ENCODE measurements around the gene KRT79. TPM values are rescaled to one million over a fixed set of nuclear protein-coding genes. Genes with fewer than 3 reads are reported as not detected.

Gene KRT79
- total and polyA plus RNA-seq, 8 donors: 0.09 TPM; not detected in 7

DNA sequence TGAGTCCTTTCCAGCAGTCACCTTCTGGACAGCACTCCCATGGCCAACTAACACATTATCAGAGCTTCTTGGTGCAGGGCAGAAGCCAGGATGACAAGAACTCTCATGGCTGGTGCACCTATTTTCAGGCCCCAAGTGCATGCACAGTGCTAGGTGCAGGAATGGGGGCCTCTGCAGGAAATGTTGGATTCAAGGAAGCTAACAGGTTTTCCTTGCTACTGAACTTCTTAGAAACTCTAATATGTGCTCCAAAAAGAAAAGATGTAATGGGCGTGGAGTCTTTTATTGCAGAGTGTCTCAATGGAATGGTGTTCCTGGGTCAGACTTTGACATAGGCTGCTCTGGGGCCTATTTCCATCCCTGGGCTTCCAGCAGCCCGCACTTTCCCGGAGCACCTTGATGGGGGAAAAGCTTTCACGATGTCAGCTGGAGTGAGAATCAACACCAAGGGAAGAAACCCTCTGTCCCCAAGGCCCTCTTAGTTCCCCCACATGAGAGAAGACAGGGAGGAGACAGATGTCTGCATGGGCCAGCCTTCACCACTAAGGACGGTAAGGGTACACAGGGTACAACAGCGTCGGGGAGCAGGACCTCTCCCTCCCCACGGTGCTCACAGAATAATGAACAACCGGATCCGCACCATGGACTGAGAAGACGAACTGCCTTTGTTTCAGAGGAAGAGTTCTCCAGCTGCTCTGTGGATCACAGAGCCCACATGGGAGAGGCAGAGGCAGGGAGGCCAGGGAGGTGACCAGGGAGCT lies 45.1 kb downstream of the KRT79 start:
- DNase-seq (no peak), ATAC-seq (no peak), FAIRE-seq (no peak)
- Histone ChIP-seq H3K36me3 (no peaks in the 10 kb centered on the region), H3K27ac (no peak overlapping the region), H3K27me3 (no peaks in the 10 kb centered on the region), H3K9me3 (no peaks in the 10 kb centered on the region), H3K4me3 (no peak overlapping the region), H3K4me1 (no peaks in the 10 kb centered on the region)
- intact Hi-C loops (cut with DNase I): no loop called here
- TF ChIP-seq, protein P1, sequence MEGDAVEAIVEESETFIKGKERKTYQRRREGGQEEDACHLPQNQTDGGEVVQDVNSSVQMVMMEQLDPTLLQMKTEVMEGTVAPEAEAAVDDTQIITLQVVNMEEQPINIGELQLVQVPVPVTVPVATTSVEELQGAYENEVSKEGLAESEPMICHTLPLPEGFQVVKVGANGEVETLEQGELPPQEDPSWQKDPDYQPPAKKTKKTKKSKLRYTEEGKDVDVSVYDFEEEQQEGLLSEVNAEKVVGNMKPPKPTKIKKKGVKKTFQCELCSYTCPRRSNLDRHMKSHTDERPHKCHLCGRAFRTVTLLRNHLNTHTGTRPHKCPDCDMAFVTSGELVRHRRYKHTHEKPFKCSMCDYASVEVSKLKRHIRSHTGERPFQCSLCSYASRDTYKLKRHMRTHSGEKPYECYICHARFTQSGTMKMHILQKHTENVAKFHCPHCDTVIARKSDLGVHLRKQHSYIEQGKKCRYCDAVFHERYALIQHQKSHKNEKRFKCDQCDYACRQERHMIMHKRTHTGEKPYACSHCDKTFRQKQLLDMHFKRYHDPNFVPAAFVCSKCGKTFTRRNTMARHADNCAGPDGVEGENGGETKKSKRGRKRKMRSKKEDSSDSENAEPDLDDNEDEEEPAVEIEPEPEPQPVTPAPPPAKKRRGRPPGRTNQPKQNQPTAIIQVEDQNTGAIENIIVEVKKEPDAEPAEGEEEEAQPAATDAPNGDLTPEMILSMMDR (IDR thresholded peaks at IDR 0.05): no peak
- WGBS, 2 donors: 90 to 91% methylated on average over 11 of the region's 11 CpGs

DNA sequence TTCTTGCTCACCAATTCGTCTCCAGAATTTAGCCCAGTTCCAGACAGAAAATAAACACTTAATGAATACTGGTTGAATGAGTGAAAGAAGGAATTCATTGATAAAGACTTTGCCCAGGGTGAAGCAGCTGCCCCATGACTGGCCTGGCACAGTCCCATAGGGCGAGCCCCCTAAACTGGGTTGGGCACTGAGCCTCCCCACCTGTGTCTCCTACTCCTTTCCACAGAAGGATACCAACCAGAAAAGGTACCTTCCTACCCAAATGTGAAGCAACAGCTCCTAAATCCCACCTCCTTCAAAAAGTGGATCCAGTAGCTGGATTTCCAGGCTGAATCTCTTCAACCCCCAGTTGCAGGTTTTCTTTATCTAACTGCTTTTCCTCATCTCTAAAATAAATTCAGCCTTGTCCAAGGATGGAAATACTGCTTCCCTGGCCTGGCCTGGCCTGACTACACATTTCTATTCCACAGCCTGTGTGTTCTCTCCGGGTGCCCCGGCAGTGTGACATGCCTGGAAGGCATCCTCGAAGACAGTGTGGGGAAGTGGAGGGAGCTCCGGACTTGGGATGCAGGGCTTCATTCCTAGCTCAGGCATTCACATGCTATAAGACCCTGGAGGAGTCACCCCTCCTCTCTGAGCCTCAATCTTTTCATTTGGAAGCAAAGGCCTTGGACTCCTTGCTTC lies 45.8 kb downstream of the KRT79 start:
- WGBS, 2 donors: 79 to 80% methylated on average over 6 of the region's 6 CpGs
- H3K27me3 ChIP-seq: no peaks in the 10 kb centered on the region
- ATAC-seq: no peak

DNA sequence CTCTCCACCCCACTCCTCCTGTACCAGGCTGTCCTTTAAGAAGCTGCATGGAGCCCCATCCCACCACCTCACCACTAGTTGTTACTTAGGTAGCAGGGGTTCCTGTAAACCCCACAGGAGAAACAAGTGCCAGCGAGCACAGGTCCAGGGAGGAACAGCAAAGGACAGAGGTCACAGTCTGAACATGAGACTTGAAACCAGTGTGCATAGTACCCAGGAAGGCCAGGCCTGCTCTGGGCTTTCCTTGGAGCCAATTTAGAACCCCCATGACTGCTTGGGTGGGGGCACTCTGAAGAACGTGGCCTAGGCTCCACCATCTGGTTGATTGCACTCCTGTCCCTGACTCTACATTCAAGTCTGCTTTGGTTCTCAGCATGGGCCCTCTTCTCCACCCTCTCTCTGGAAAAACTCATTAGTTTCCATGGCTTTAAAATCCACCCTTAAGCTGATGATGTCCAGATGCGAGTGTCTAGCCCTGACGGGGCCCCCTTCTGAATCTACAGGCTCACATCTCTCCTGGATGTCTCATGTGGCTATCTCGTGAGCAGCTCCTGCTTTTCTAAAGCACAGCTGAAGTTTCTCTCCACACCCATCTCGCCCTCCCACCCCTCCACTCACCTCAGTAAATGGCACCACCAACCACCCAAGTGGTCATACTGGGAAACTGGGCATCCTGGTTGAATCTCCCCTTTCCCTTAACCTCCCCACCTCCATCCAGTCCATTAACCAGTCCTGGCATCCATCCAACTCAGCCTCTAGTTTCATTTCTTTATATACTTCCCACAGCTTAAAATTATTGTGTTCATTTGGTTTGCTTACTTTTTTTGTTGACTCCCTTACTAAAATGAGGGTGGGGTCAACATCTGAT lies 46.6 kb downstream of the KRT79 start:
- intact Hi-C loops (cut with DNase I): no loop called here
- FAIRE-seq (no peak), ATAC-seq (no peak), DNase-seq (no peak)
- no peak overlapping the region for H3K4me3 ChIP-seq
- H3K27me3 ChIP-seq: no peaks in the 10 kb centered on the region
- TF ChIP-seq, protein P1 (IDR thresholded peaks at IDR 0.05): no peak
- H3K4me1 ChIP-seq: no peaks in the 10 kb centered on the region
- no peak overlapping the region for H3K27ac ChIP-seq
- no peaks in the 10 kb centered on the region for H3K36me3 ChIP-seq
- no peaks in the 10 kb centered on the region for H3K9me3 ChIP-seq
- 67 to 75% methylated on average over 6 of the region's 6 CpGs for WGBS, 2 donors

More for the DNA sequence above, 45.8 kb downstream of the KRT79 start:
- H3K27ac ChIP-seq: no peak overlapping the region
- no peaks in the 10 kb centered on the region for H3K4me1 ChIP-seq
- intact Hi-C loops (cut with DNase I): no loop called here
- FAIRE-seq (no peak), DNase-seq (no peak)
- no peaks in the 10 kb centered on the region for H3K9me3 ChIP-seq
- TF ChIP-seq, protein P1 (IDR thresholded peaks at IDR 0.05): no peak
- H3K4me3 ChIP-seq: no peak overlapping the region
- no peaks in the 10 kb centered on the region for H3K36me3 ChIP-seq

DNA sequence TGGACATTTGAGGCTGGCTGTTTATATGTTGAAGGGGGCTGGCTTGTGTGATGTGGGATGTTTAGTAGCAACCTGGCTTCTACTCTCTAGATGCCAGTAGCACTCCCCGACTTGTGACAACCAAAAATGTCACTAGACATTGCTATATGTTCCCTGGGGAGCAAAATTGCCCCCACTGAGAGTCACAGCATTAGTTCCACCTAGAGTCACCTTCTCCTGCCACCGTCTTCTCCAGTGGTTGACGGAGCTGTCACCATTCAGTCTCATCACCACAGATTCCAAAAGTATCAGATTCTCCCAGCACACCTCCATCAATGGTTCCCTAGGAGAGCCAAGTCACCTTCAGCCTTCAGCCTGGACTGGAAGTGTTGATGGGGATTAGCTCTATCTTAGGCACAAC lies 49.2 kb downstream of the KRT79 start:
- intact Hi-C loops (cut with DNase I): no loop called here
- H3K4me1 ChIP-seq: no peaks in the 10 kb centered on the region
- no peak for FAIRE-seq
- DNase-seq: no peak
- TF ChIP-seq, protein P1 (IDR thresholded peaks at IDR 0.05): no peak
- WGBS, 2 donors: 55 to 80% methylated on average over 3 of the region's 3 CpGs
- H3K4me3 ChIP-seq: no peak overlapping the region
- H3K9me3 ChIP-seq: no peaks in the 10 kb centered on the region
- H3K27ac ChIP-seq: no peak overlapping the region
- no peaks in the 10 kb centered on the region for H3K27me3 ChIP-seq
- ATAC-seq: no peak
- H3K36me3 ChIP-seq: no peaks in the 10 kb centered on the region

All from pancreas (tissue), 10 donors.